Psoas muscle (tissue), 8 donors: ENCODE data around the gene MRPL57. TPM values are rescaled to one million over a fixed set of nuclear protein-coding genes. Genes with fewer than 3 reads are reported as not detected.
"Not testable (repeated sequence)": the region's sequence is repeated elsewhere in the genome, so short reads cannot be mapped to it uniquely, and the experiment has no call there.

ENCODE experiments used
- ATAC-seq, 4 donors: fragments of 200-7000 bp; cut with Tn5 transposase; one replicate each; pipeline ENCODE4 v1.9.1; 2020; ENCODE audit warnings: moderate library complexity in 3 of 4, mild to moderate bottlenecking in 2 of 4
- DNase-seq, 2 donors: peaks; one replicate each; pipeline ENCODE4 v3.0.0-alpha.2; 2020
- H3K27ac ChIP-seq: fragments of 200-600 bp; one replicate; pipeline ENCODE4 v1.8.0; 2022
- H3K27me3 ChIP-seq, 3 donors: fragments of 200-600 bp in 1 of 3; one replicate each; pipeline versions ENCODE4 v1.6.1 to v1.8.0; 2013 to 2022; ENCODE audit warnings: low read length in 2 of 3, mild to moderate bottlenecking in 2 of 3, moderate library complexity in 1 of 3; ENCODE audit not compliant: insufficient read depth in 3 of 3
- H3K36me3 ChIP-seq, 2 donors: fragments of 200-600 bp in 1 of 2; one replicate each; pipeline versions ENCODE4 v1.6.1 to v1.8.0; 2013 to 2022; ENCODE audit warnings: low read depth in 1 of 2, mild to moderate bottlenecking in 1 of 2, moderate library complexity in 1 of 2; ENCODE audit not compliant: insufficient read depth in 1 of 2
- H3K4me1 ChIP-seq: fragments of 200-600 bp; one replicate; pipeline ENCODE4 v1.8.0; 2022
- H3K4me3 ChIP-seq: fragments of 200-600 bp; one replicate; pipeline ENCODE4 v1.8.0; 2022; ENCODE audit warnings: mild to moderate bottlenecking
- H3K9me3 ChIP-seq: fragments of 200-600 bp; one replicate; pipeline ENCODE4 v1.8.0; 2022
- CTCF ChIP-seq: fragments of 200-600 bp; IDR thresholded peaks from one replicate; pipeline ENCODE4 v1.8.0; 2022; ENCODE audit warnings: antibody characterized with exemption
- WGBS, 3 donors: extraction: QIAGEN DNeasy Blood & Tissue Kit; methylation state at CpG; one replicate each; pipeline versions ENCODE4 v1.1.6 to v1.1.7; 2013; 5-methylcytosine and 5-hydroxymethylcytosine counted together
- intact Hi-C, 2 donors: fragments of 100-400 bp; cut with DNase I; formaldehyde crosslinking; loops; one replicate each; pipeline versions ENCODE4 v1.11.0 to v1.14.2; 2022
- polyA plus RNA-seq, 3 donors: library from polyadenylated mRNA; stranded (reverse); fragments of 200-250 nt; gene quantifications; one replicate each; pipeline ENCODE4 v1.2.3, GENCODE V29; 2013
- total RNA-seq, 4 donors: library from RNA; stranded (reverse); fragmentation: NEBNext Ultra II Directional in 2 of 4; extraction: Animal tissue kit (Norgen Biotek cat#: 25700) in 2 of 4; gene quantifications; one replicate each; pipeline versions ENCODE4 v1.2.1 to v1.2.4, GENCODE V29; 2021 to 2023
- donor health status: healthy with polysubstance abuse.
- donor health status: DM: no; HTN: no; CAD: no; lungs with moderate emphysema.
- donor health status: Bipolar disorder and iron deficiency.
- donor health status: healthy.
- donor health status: DM: yes; HTN: yes; CAD: no.
- donor health status: DM: no; HTN: no; CAD: no.
- donor health status: DM: no; HTN: no; CAD: no.
- donor health status: DM: yes; HTN: yes; CAD: no.

Gene MRPL57
- total and polyA plus RNA-seq, 7 donors = 17.6 to 30.7 (median 23.2) TPM

GRCh38 chr13:21181671-21182070 is 5.2 kb downstream of the MRPL57 start:
- DNase-seq (no peak), ATAC-seq (no peak)
- 92 to 96% (median 92%) methylated on average over 2 of the region's 2 CpGs for WGBS, 3 donors

GRCh38 chr13:21186410-21186809 is 10.0 kb downstream of the MRPL57 start:
- DNase-seq, H3K4me3 ChIP-seq, intact Hi-C loops, ATAC-seq, H3K36me3 ChIP-seq, H3K4me1 ChIP-seq, H3K9me3 ChIP-seq, H3K27me3 ChIP-seq, H3K27ac ChIP-seq: not testable (repeated sequence)
- WGBS, 3 donors = 92 to 100% (median 94%) methylated on average over 6 to 22 of the region's 35 CpGs

More at GRCh38 chr13:21181671-21182070, 5.2 kb downstream of the MRPL57 start:
- no peak overlapping the region for H3K4me3 ChIP-seq
- intact Hi-C loops = no loop called here
- H3K4me1 ChIP-seq = peaks cover 11% of the 10 kb centered on the region
- H3K27me3 ChIP-seq = no peaks in the 10 kb centered on the region
- H3K27ac ChIP-seq = no peak overlapping the region
- H3K9me3 ChIP-seq = no peaks in the 10 kb centered on the region
- no peak for TF ChIP-seq CTCF
- H3K36me3 ChIP-seq = no peaks in the 10 kb centered on the region

GRCh38 chr13:21194756-21195155 is 18.3 kb downstream of the MRPL57 start:
- DNase-seq, intact Hi-C loops, H3K9me3 ChIP-seq, ATAC-seq, H3K27me3 ChIP-seq, H3K4me1 ChIP-seq, H3K36me3 ChIP-seq, H3K27ac ChIP-seq, H3K4me3 ChIP-seq: not testable (repeated sequence)
- 77 to 82% (median 80%) methylated on average over 2 of the region's 2 CpGs for WGBS, 3 donors

GRCh38 chr13:21197606-21198225 is 21.3 kb downstream of the MRPL57 start:
- H3K27ac ChIP-seq, H3K9me3 ChIP-seq, intact Hi-C loops, H3K27me3 ChIP-seq, H3K4me1 ChIP-seq, DNase-seq, H3K36me3 ChIP-seq, ATAC-seq, H3K4me3 ChIP-seq: not testable (repeated sequence)
- 70 to 85% (median 81%) methylated on average over 9 of the region's 9 CpGs for WGBS, 3 donors

GRCh38 chr13:21198391-21198790 is 21.9 kb downstream of the MRPL57 start:
- H3K27ac ChIP-seq, H3K27me3 ChIP-seq, H3K9me3 ChIP-seq, intact Hi-C loops, H3K4me3 ChIP-seq, DNase-seq, H3K36me3 ChIP-seq, H3K4me1 ChIP-seq, ATAC-seq: not testable (repeated sequence)
- WGBS, 3 donors = 57 to 67% (median 65%) methylated on average over 3 to 4 of the region's 4 CpGs

GRCh38 chr13:21201456-21202190 is 25.2 kb downstream of the MRPL57 start:
- H3K9me3 ChIP-seq, H3K27ac ChIP-seq, ATAC-seq, H3K27me3 ChIP-seq, H3K36me3 ChIP-seq, intact Hi-C loops, DNase-seq, H3K4me1 ChIP-seq, H3K4me3 ChIP-seq: not testable (repeated sequence)

- H3K27me3 ChIP-seq = no peaks in the 10 kb centered on the region
- H3K36me3 ChIP-seq = no peaks in the 10 kb centered on the region
- H3K4me3 ChIP-seq = no peak overlapping the region
- intact Hi-C loops = no loop called here
- no peaks in the 10 kb centered on the region for H3K9me3 ChIP-seq
- no peak overlapping the region for H3K27ac ChIP-seq
- no peak for TF ChIP-seq CTCF
- ATAC-seq (no peak), DNase-seq (no peak)
- 51 to 66% (median 66%) methylated on average over 3 of the region's 3 CpGs for WGBS, 3 donors
- H3K4me1 ChIP-seq = no peaks in the 10 kb centered on the region
Observed at GRCh38 chr13:21202767-21203531, 26.5 kb downstream of the MRPL57 start.
